ENCODE results near the gene CRYBB1. TPM values are rescaled to one million over a fixed set of nuclear protein-coding genes. Genes with fewer than 3 reads are reported as not detected.

Gene CRYBB1
- total and polyA plus RNA-seq, 9 donors: 0.26 to 1.4 (median 0.37) TPM; not detected in 2

DNA sequence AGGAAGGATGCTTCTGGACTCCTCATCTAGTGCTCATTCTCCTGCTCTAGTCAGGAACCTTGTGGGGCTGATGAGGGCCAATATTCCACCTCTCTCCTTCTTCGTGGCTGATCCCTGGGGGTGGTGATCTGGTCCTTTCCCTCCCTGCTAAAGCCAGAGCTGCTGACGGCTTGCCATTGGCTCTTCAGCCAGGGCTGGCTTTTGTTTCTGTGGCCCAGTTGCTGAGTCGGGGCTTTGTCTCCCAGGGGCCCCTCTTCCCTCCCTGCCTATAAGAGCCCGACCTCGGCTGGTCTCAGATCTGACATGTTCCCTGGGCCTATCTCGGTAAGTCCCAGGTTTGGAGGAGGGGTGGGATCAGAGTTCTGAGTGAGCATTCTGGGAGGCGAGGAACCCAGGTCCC, 3.8 kb upstream of the CRYBB1 start, which contains the start of gene CRYBA4:
Gene CRYBA4 (plus strand): TSS at position 301 of the 400 bp plus-strand sequence. CDS start 634 bp downstream, outside the sequence.
- Histone ChIP-seq H3K27ac (no peak within 1 kb of the TSS), H3K27me3 (no peaks in the 10 kb centered on the region), H3K4me3 (no peak within 1 kb of the TSS), H3K36me3 (no peaks in the 10 kb centered on the region), H3K4me1 (ENCODE audit: insufficient read depth) (no peaks in the 10 kb centered on the region), H3K9me3 (no peaks in the 10 kb centered on the region)
- TF ChIP-seq POLR2A (IDR thresholded peaks at IDR 0.05): no peak
- no peak for TF ChIP-seq EP300 (IDR thresholded peaks at IDR 0.05)
- TF ChIP-seq, protein P1, sequence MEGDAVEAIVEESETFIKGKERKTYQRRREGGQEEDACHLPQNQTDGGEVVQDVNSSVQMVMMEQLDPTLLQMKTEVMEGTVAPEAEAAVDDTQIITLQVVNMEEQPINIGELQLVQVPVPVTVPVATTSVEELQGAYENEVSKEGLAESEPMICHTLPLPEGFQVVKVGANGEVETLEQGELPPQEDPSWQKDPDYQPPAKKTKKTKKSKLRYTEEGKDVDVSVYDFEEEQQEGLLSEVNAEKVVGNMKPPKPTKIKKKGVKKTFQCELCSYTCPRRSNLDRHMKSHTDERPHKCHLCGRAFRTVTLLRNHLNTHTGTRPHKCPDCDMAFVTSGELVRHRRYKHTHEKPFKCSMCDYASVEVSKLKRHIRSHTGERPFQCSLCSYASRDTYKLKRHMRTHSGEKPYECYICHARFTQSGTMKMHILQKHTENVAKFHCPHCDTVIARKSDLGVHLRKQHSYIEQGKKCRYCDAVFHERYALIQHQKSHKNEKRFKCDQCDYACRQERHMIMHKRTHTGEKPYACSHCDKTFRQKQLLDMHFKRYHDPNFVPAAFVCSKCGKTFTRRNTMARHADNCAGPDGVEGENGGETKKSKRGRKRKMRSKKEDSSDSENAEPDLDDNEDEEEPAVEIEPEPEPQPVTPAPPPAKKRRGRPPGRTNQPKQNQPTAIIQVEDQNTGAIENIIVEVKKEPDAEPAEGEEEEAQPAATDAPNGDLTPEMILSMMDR (IDR thresholded peaks at IDR 0.05): no peak
- WGBS, 3 donors: 50 to 68% (median 66%) methylated on average over 7 of the region's 7 CpGs
- DNase-seq: no peak
- intact Hi-C loops (cut with DNase I): no loop called here

DNA sequence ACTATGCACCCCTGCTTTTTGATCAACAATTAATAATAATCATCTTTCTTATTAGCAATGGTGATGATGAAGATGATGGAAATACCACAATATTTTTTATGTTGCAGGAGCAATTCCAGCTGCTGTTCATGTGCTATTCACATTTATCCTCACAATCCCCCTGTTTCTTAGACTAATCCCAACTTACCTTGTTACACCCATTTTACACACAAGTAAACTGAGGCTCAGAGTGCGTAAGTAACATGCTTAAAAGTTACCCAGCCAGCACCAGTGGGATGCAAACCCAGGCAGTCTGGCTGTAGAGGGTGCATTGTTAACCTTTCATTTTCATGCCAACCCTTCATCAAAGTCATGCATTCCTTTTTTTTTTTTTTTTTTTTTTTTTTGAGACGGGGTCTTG, 2.4 kb upstream of the CRYBB1 start:
- Histone ChIP-seq H3K4me3 (no peak overlapping the region), H3K36me3 (no peaks in the 10 kb centered on the region), H3K27me3 (no peaks in the 10 kb centered on the region), H3K27ac (no peak overlapping the region), H3K9me3 (no peaks in the 10 kb centered on the region), H3K4me1 (ENCODE audit: insufficient read depth) (no peaks in the 10 kb centered on the region)
- intact Hi-C loops (cut with DNase I): no loop called here
- DNase-seq: no peak
- WGBS, 3 donors: 76 to 81% (median 78%) methylated on average over 2 of the region's 2 CpGs
- TF ChIP-seq, protein P1 (IDR thresholded peaks at IDR 0.05): no peak
- TF ChIP-seq EP300 (IDR thresholded peaks at IDR 0.05): no peak
- no peak for TF ChIP-seq POLR2A (IDR thresholded peaks at IDR 0.05)

GRCh38 chr22:26619510-26619909, 1.7 kb upstream of the CRYBB1 start:
- intact Hi-C loops (cut with DNase I): no loop called here
- no peak overlapping the region for H3K27ac ChIP-seq
- 32 to 39% (median 36%) methylated on average over 6 of the region's 6 CpGs for WGBS, 3 donors

DNA sequence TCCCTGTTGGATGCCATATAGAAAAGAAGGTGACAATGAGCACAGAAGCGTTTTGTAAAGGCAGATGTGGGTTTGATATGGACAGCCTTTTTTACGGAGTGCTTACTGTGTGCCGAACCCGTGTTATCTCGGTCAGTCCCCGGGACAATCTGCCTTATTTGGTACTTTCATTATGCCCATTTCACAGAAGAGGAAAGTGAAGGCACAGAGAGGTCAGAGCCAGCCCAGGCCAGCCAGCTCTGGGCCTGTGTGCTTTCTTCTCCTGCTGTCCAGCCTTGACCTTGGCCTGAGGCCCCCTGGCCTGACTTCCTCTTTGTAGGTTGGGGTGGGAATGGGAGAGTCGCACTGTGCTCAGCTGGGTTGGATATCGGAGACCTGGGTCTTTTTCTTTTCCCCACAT, 628 bp upstream of the CRYBB1 start:
- Histone ChIP-seq H3K27me3 (no peaks in the 10 kb centered on the region), H3K36me3 (no peaks in the 10 kb centered on the region), H3K4me1 (ENCODE audit: insufficient read depth) (no peaks in the 10 kb centered on the region), H3K4me3 (no peak overlapping the region), H3K9me3 (no peaks in the 10 kb centered on the region), H3K27ac (no peak overlapping the region)
- TF ChIP-seq POLR2A (IDR thresholded peaks at IDR 0.05) (no peak), EP300 (IDR thresholded peaks at IDR 0.05) (no peak)
- TF ChIP-seq, protein P1 (IDR thresholded peaks at IDR 0.05): no peak
- DNase-seq: no peak
- 76 to 86% (median 81%) methylated on average over 8 of the region's 8 CpGs for WGBS, 3 donors
- intact Hi-C loops (cut with DNase I): no loop called here

More at GRCh38 chr22:26619510-26619909, 1.7 kb upstream of the CRYBB1 start:
- Histone ChIP-seq H3K9me3 (no peaks in the 10 kb centered on the region), H3K4me1 (ENCODE audit: insufficient read depth) (no peaks in the 10 kb centered on the region), H3K27me3 (no peaks in the 10 kb centered on the region), H3K36me3 (no peaks in the 10 kb centered on the region), H3K4me3 (no peak overlapping the region)
- DNase-seq: no peak
- no peak for TF ChIP-seq EP300 (IDR thresholded peaks at IDR 0.05)
- TF ChIP-seq, protein P1 (IDR thresholded peaks at IDR 0.05): no peak
